ENCODE results near the gene KRT79.

Gene KRT79

DNA sequence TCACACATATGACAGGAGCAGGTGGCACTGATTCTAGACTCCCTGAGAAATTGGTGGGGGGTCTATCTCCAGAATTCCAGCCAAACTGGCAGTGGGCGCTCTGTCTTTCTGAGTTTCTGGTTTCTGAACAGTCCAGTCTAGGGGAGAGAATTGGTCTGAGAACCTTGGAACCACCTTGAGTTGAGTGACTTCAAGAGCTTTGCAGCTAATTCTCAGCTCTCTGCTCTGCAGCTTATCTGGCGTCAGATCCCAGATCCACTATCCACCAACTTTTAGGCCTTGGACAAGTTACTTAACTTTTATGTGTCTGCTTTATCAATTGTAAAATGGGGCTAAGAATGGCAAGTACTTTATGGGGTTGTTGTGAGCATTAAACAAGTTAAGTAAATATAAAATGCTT lies 55.3 kb downstream of the KRT79 start:
- in situ Hi-C loops (cut with HindIII; ENCODE audit: low sequenced_read_pairs) = no loop called here

DNA sequence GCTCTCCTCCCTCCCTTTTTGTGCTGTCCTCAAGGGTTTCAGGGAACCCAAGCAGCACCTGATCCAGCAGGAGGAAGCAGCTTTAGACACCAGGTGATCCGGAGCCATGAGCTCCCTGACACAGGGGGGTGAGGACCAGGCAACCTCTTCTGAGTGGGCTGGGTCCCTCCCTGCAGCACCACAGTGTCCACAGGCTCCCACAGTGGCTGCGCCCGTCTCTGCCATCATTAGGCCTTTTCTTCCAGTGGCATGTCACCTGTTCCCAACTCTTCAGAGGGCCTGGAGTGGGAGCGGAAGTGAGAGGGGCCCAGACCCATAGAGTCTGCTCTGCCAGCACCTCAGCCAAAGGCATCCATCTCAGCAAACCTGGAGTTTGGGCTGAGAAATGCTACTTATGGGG lies 56.5 kb downstream of the KRT79 start:
- in situ Hi-C loops (cut with HindIII; ENCODE audit: low sequenced_read_pairs) = no loop called here

DNA sequence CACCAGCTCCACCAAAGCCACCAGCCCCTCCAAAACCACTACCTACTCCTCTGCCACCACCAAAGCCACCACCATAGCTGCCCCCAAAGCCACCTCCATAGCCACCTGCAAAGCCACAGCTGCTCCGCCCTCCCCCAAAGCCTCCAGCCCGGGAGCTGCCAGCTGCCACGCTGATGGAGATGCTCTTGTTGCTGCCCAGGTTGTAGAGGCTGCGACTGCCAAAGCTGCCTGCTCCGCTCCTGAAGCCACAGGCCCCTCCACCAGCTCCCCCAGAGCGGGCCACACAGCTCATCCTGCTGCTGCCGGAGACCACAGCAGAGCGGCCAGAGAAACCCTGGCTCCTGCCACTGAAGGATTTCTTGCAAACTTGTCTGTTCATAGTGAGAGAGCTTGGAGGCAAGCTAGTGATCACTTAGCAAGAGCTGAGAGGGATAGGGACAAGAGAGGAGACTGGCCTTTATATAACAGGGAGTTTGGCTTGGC lies 57.2 kb downstream of the KRT79 start, which contains the start of gene KRT76:
TSS of gene KRT76 (minus strand) at position 433 of the 483 bp plus-strand sequence. CDS start at position 379, 54 bp downstream.
- in situ Hi-C loops (cut with HindIII; ENCODE audit: low sequenced_read_pairs) = no loop called here

DNA sequence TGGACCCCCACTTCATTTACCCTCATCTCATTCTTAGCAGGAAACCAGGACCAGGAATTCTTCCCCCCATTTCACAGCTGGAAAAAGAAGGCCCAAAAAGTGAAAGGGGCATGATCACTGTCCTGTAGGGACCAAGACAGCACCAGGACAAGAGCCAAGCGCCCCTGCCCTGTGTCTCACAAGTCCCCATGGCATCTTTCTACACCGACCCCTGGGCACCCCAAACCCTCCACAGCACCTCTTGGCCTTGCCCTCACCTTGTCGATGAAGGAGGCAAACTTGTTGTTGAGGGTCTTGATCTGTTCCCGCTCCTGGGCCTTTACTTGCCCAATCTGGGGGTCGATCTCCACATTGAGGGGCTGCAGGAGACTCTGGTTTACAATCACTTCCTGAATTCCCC lies 57.7 kb downstream of the KRT79 start:
- in situ Hi-C loops (cut with HindIII; ENCODE audit: low sequenced_read_pairs) = no loop called here

DNA sequence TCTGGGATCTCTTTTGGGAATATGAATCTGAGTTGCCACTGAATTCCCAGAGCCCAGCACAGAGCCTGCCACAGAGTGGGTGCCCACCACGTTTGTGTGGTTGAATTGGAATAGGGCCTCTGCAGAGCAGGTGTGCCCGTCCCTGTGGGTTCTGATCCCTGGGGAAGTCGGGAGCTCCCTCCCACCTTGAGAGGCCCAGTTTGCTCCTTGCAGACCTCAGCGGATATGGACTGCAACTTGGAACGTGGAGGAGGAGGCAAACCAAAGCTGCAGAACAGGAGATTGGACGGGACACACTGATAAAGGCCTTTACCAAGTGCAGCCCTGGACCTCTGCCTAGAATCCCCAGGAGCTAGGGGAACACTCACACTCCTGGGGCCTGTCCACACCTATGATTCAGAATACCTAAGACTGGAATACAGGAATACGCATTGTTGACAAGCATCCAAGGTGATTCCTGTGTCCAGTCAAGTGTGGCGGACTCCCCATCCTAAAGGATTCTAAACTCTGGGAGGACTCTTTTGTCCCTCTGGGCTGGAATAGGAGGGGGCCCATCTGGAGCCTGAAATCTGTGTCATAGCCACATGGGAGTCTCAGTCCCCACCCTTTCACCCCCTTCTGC lies 59.4 kb downstream of the KRT79 start:
- in situ Hi-C loops (cut with HindIII; ENCODE audit: low sequenced_read_pairs) = no loop called here

DNA sequence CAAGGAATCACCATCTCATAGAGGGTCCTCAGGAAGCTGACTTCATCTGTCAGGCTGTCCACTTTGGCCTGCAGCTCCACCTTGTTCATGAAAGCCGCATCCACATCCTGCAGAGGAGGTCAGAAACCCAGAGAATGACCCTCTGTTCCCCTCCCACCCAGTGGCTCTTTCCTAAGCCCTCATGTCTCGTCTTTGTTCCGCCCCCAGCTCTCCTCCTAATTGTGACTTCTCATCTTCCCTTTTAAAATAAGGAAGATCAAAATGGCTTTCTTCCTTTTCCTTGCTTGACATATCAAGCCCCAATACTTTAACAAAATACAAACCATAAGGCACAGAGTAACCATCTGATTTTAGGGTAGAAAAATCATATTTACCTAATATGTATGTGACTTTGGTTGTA lies 61.3 kb downstream of the KRT79 start:
- in situ Hi-C loops (cut with HindIII; ENCODE audit: low sequenced_read_pairs) = no loop called here

DNA sequence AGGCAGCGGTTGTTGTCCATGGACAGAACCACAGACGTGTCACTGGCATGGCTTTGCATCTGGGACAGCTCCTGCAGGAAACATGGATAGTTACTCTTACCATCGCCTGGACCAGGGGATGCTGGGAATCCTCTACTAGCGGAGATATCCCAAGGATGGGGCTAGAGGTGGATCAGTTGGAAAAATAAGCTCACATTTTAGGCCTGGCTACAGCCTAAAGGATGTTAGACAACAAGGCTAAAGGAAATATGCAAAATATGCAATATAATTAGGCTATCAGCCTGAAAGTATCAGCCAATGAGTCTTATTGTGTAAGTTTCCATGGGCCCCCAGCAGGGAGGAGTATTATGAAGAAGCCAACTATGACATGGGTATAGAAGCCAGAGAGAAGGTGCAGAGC lies 61.9 kb downstream of the KRT79 start:
- in situ Hi-C loops (cut with HindIII; ENCODE audit: low sequenced_read_pairs) = no loop called here

DNA sequence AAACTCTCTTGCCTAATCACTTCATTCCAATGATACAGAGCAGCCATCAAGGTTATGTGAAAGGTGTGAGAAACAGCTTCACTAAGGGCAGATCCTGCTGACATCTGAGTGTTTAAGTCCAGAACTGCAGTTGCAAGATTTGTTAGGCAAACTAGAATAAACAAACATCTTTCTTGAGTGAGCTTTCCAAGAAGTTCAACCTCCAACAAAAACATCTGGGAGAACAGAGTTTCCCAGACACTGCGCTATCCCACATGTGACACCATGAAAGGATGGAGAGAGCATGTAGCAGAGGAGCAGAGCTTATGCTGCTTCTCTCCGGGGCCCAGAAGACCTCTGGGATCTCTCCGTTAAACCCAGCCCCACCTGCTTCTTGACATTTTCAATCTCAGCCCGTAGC lies 62.6 kb downstream of the KRT79 start:
- in situ Hi-C loops (cut with HindIII; ENCODE audit: low sequenced_read_pairs) = no loop called here

Data from DLD1 (cell line).